Activated T-helper 1 cell treated with anti-CD3 and anti-CD28 coated beads, Interleukin-2, amount 50 U/mL, for 16 hours (primary cell): ENCODE results near the gene BFSP1.

Experiments used
- DNase-seq, 2 donors: peaks; one replicate each; pipeline ENCODE4 v3.0.0-alpha.2; 2020; ENCODE audit warnings: low read depth in 1 of 2, low spot score in 1 of 2

Gene BFSP1

GRCh38 chr20:17468073-17468840 is 62.9 kb downstream of the BFSP1 start:
- DNase-seq = no peak

- no peak for DNase-seq
These were observed 64.0 kb downstream of the BFSP1 start for GRCh38 chr20:17467120-17467655.

GRCh38 chr20:17466641-17467040 is 64.5 kb downstream of the BFSP1 start:
- DNase-seq = no peak

GRCh38 chr20:17465236-17465635 is 65.9 kb downstream of the BFSP1 start:
- DNase-seq = no peak

- no peak for DNase-seq
These were observed 67.5 kb downstream of the BFSP1 start for GRCh38 chr20:17463711-17464110.

GRCh38 chr20:17461941-17462340 is 69.2 kb downstream of the BFSP1 start:
- DNase-seq = no peak

- no peak for DNase-seq
These were observed 71.1 kb downstream of the BFSP1 start for GRCh38 chr20:17460119-17460518.

- DNase-seq = no peak
These were observed 73.5 kb downstream of the BFSP1 start for GRCh38 chr20:17457588-17458190.

- no peak for DNase-seq
These were observed 74.1 kb downstream of the BFSP1 start for GRCh38 chr20:17457079-17457478.

GRCh38 chr20:17456279-17456678 is 74.9 kb downstream of the BFSP1 start:
- DNase-seq = no peak

- DNase-seq = no peak
These were observed 77.6 kb downstream of the BFSP1 start for GRCh38 chr20:17453592-17453991.

- no peak for DNase-seq
These were observed 78.7 kb downstream of the BFSP1 start for GRCh38 chr20:17452441-17452840.

- no peak for DNase-seq
These were observed 82.1 kb downstream of the BFSP1 start for GRCh38 chr20:17449031-17449430.

- no peak for DNase-seq
These were observed 83.1 kb downstream of the BFSP1 start for GRCh38 chr20:17448071-17448470.

GRCh38 chr20:17446171-17446570 is 85.0 kb downstream of the BFSP1 start:
- no peak for DNase-seq

- DNase-seq = no peak
These were observed 85.6 kb downstream of the BFSP1 start for GRCh38 chr20:17445543-17445942.

GRCh38 chr20:17444091-17444490 is 87.1 kb downstream of the BFSP1 start:
- no peak for DNase-seq
